ENCODE data around the gene FALEC.

FALEC gene

DNA sequence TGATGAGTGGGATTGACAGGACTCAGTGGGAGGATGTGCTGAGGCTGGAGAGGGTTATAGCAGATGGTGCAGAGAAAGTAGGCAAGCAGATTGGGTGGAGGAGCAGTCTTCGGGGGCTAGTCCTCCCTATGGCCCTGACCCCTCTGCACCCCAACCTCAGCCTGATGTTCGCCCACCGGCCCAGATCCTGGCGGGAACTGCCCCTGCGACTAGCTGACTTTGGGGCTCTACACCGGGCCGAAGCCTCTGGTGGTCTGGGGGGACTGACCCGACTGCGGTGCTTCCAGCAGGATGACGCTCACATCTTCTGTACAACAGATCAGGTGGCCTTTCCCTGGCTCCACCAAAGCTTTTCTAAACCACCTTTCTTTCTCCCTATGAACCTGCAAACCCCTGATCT is 17.2 kb upstream of the FALEC start:
- Histone ChIP-seq H3K36me3 (ENCODE audit: insufficient read depth, low read length) (peaks cover 47% of the 10 kb centered on the region), H3K9me3 (ENCODE audit: insufficient read depth, low read length, severe bottlenecking) (no peaks in the 10 kb centered on the region), H3K4me3 (ENCODE audit: low read depth in 1 of 2, low read length in 2 of 2) (no peak overlapping the region), H3K9ac (ENCODE audit: low read depth, low read length) (no peak overlapping the region), H3K79me2 (ENCODE audit: insufficient read depth, low read length) (no peaks in the 10 kb centered on the region), H3K27me3 (ENCODE audit: insufficient read depth, low read length, poor library complexity) (no peaks in the 10 kb centered on the region), H3K4me1 (ENCODE audit: insufficient read depth, low read length) (no peaks in the 10 kb centered on the region), H2AFZ (ENCODE audit: low read depth, low read length) (no peak overlapping the region), H4K20me1 (ENCODE audit: insufficient read depth, low read length) (no peaks in the 10 kb centered on the region), H3K4me2 (ENCODE audit: insufficient read depth, low read length) (no peak overlapping the region), H3K27ac (ENCODE audit: low read length) (no peak overlapping the region)
- TF ChIP-seq EZH2 (IDR thresholded peaks at IDR 0.05; ENCODE audit: borderline replicate concordance, low read depth, low read length, severe bottlenecking): no peak
- TF ChIP-seq CTCF (IDR thresholded peaks at IDR 0.05; ENCODE audit: borderline replicate concordance, extremely low read depth, low read length, poor library complexity, severe bottlenecking): no peak
- DNase-seq (no peak), ATAC-seq (ENCODE audit: insufficient read depth, low read depth) (no peak)

DNA sequence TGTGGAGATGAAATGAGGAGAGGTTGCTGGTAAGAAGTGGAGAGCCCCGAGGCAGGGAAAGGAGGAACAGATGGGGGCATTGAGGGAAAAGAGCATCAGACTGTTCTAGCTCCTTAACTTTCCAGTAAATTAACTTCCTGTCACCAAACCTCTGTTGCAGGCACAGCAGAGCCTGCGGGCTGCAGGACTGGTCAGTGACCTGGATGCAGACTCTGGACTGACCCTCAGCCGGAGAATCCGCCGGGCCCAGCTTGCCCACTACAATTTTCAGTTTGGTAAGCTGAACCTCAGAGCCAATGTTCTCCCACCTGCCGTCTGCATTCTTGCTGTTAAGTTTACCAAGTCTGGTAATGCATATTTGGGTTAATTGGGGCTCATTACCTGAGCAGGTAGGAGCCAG is 10.1 kb upstream of the FALEC start:
- Histone ChIP-seq H3K4me3 (ENCODE audit: low read depth in 1 of 2, low read length in 2 of 2) (no peak overlapping the region), H3K79me2 (ENCODE audit: insufficient read depth, low read length) (no peaks in the 10 kb centered on the region), H3K4me2 (ENCODE audit: insufficient read depth, low read length) (no peak overlapping the region), H3K4me1 (ENCODE audit: insufficient read depth, low read length) (no peaks in the 10 kb centered on the region), H3K27me3 (ENCODE audit: insufficient read depth, low read length, poor library complexity) (no peaks in the 10 kb centered on the region), H3K9ac (ENCODE audit: low read depth, low read length) (no peak overlapping the region), H3K9me3 (ENCODE audit: insufficient read depth, low read length, severe bottlenecking) (no peaks in the 10 kb centered on the region), H3K27ac (ENCODE audit: low read length) (no peak overlapping the region), H3K36me3 (ENCODE audit: insufficient read depth, low read length) (peaks cover 50% of the 10 kb centered on the region), H4K20me1 (ENCODE audit: insufficient read depth, low read length) (no peaks in the 10 kb centered on the region), H2AFZ (ENCODE audit: low read depth, low read length) (no peak overlapping the region)
- TF ChIP-seq EZH2 (IDR thresholded peaks at IDR 0.05; ENCODE audit: borderline replicate concordance, low read depth, low read length, severe bottlenecking) (no peak), CTCF (IDR thresholded peaks at IDR 0.05; ENCODE audit: borderline replicate concordance, extremely low read depth, low read length, poor library complexity, severe bottlenecking) (no peak)
- ATAC-seq (ENCODE audit: insufficient read depth, low read depth) (no peak), DNase-seq (no peak)

- Histone ChIP-seq H3K4me3 (ENCODE audit: low read depth in 1 of 2, low read length in 2 of 2) (no peak within 1 kb of the TSS), H3K4me1 (ENCODE audit: insufficient read depth, low read length) (no peaks in the 10 kb centered on the region), H3K79me2 (ENCODE audit: insufficient read depth, low read length) (no peaks in the 10 kb centered on the region), H4K20me1 (ENCODE audit: insufficient read depth, low read length) (no peaks in the 10 kb centered on the region), H2AFZ (ENCODE audit: low read depth, low read length) (no peak within 1 kb of the TSS), H3K9me3 (ENCODE audit: insufficient read depth, low read length, severe bottlenecking) (no peaks in the 10 kb centered on the region), H3K36me3 (ENCODE audit: insufficient read depth, low read length) (peaks cover 38% of the 10 kb centered on the region), H3K27me3 (ENCODE audit: insufficient read depth, low read length, poor library complexity) (no peaks in the 10 kb centered on the region), H3K9ac (ENCODE audit: low read depth, low read length) (no peak within 1 kb of the TSS), H3K27ac (ENCODE audit: low read length) (no peak within 1 kb of the TSS), H3K4me2 (ENCODE audit: insufficient read depth, low read length) (no peak within 1 kb of the TSS)
- DNase-seq (peak; percentile 20), ATAC-seq (ENCODE audit: insufficient read depth, low read depth) (peak; percentile 71)
- no peak for TF ChIP-seq EZH2 (IDR thresholded peaks at IDR 0.05; ENCODE audit: borderline replicate concordance, low read depth, low read length, severe bottlenecking)
- TF ChIP-seq CTCF (IDR thresholded peaks at IDR 0.05; ENCODE audit: borderline replicate concordance, extremely low read depth, low read length, poor library complexity, severe bottlenecking): no peak
Measured at GRCh38 chr1:150507912-150508864, 7.4 kb upstream of the FALEC start, which contains the start of gene ECM1. Gene ECM1 (plus strand): TSS chr1:150508109. CDS start chr1:150508210, 101 bp downstream.

All from DND-41 (cell line).